22Rv1 (cell line): ENCODE results near the gene OR2T27.

Experiments used
- ZFX ChIP-seq: fragments of 450-650 bp; IDR thresholded peaks from 2 replicates; pipeline ENCODE4 v1.6.1; 2017; ENCODE audit warnings: antibody characterized with exemption, borderline replicate concordance
- TF ChIP-seq, protein P1 (sequence below): fragments of 450-650 bp; IDR thresholded peaks from 2 replicates; pipeline ENCODE4 v1.5.1; 2017; ENCODE audit warnings: mild to moderate bottlenecking

DNA sequence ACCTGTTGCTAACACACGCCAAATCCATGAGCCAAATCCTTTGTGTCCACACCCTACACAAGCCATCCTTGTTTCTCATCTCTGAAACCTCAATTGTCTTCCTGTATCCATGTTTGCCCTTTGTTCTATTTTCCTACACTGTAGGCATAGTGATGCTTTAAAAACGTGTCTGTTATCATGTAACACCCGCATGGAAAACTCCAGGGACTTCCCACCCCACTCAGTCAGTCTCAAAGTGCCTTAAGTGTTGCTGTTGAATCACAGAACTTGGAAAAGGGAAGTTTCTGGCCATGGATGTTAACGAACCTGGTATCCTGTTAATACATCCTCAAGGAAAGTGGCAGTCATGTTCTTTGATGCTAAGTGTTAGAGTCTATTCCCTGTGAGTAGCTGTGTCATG, 30.2 kb downstream of the OR2T27 start:
- TF ChIP-seq, protein P1, sequence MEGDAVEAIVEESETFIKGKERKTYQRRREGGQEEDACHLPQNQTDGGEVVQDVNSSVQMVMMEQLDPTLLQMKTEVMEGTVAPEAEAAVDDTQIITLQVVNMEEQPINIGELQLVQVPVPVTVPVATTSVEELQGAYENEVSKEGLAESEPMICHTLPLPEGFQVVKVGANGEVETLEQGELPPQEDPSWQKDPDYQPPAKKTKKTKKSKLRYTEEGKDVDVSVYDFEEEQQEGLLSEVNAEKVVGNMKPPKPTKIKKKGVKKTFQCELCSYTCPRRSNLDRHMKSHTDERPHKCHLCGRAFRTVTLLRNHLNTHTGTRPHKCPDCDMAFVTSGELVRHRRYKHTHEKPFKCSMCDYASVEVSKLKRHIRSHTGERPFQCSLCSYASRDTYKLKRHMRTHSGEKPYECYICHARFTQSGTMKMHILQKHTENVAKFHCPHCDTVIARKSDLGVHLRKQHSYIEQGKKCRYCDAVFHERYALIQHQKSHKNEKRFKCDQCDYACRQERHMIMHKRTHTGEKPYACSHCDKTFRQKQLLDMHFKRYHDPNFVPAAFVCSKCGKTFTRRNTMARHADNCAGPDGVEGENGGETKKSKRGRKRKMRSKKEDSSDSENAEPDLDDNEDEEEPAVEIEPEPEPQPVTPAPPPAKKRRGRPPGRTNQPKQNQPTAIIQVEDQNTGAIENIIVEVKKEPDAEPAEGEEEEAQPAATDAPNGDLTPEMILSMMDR = no peak
- TF ChIP-seq ZFX = no peak
